Activated CD8-positive, alpha-beta memory T cell treated with anti-CD3 and anti-CD28 coated beads for 1 hour (primary cell): ENCODE measurements around the gene PSTK.
A peak's percentile ranks its signal among the peaks of the same experiment; 100 is the strongest.

ENCODE experiments used
- DNase-seq, 2 donors: peaks; one replicate each; pipeline ENCODE4 v3.0.0-alpha.2; 2020; ENCODE audit warnings: low read depth in 1 of 2; ENCODE audit errors: extremely low read depth in 1 of 2

PSTK gene

DNA sequence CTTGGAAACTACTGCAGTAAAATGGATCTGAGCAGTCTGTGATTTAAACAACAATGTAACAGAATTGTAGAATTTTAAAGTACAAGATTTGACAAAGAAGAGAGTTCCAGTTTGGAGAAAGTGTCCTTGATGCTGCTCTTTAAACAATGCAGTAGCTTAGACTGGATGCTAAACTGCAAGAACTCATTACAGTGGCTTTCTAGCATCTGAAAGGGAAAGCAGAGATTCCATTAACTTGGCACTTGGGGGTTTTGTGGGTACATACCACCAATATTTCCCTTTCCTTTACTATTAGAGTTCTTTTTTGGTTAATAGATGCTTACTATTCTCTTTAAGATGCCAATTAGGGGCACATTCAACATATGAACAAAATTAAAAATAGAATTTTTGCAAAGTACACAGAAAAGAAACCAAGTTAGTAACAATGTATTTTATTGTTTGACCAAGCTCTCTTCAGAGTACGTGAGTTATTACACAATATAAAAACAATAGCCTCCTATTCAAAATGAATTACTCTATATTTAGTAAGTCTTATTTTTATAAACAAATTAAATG is 11.9 kb downstream of the PSTK start:
- DNase-seq = no peak

DNA sequence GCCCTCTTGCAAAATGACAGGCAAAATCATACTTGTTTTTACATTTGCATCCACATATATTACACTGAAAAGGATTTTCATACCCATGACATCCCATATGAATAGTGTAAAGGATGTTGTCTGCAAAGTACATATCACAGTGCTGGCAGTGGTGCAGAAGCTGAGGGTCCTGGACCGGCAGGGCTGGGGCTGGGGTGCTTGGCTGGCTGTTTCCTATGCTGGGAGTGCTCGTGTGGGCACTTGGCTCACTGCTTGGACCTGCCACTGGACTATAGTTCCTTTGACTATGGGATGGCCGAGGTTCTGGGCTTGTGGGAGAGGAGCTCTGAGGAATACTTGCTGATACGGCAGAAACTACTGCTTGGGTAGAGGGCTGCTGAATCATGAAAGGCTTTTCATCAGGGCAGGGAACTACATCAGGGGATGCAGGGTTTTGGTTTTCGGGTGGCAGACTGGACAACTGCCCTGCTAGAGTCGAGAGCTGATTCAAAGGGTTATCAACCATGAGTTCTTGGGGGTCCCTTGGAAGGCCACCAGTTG is 13.7 kb downstream of the PSTK start:
- no peak for DNase-seq

DNA sequence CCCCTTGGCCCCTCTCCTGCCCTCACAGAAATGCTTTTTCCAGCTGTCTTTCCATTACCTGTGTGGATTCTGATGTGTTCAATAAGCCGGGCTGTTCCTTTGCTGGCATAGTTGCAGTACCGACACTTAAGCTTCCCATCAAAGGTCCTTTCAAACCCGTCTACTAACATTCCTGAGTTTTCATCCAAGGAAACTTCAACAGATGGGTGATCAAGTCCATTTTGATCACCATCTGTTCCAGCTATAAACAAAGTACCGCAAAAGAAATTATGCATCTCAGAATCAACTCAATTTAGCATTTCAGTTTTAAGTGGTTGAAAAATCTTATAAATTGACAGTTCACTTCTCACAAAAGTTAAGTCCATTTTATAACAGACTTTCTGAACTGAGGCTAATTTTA is 15.7 kb downstream of the PSTK start:
- DNase-seq = no peak

DNA sequence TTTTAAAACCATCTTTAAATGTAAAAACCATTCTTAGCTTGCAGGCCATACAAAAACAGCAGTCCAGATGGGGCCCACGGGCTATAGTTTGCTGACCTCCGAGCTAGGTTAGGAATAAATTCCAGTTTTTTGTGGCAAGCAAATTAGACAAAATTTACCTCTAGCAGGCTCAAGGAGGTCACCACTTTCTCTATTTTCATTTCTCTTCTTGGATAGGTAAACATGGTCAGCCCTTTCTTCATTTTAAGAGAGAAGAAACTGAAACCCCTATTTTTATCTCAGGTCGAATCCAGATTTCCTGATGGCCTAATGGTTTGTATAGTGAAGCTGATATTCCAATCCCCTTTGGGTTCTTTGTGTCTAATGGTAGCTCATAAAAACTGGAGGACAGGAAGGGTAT is 17.7 kb downstream of the PSTK start:
- no peak for DNase-seq

DNA sequence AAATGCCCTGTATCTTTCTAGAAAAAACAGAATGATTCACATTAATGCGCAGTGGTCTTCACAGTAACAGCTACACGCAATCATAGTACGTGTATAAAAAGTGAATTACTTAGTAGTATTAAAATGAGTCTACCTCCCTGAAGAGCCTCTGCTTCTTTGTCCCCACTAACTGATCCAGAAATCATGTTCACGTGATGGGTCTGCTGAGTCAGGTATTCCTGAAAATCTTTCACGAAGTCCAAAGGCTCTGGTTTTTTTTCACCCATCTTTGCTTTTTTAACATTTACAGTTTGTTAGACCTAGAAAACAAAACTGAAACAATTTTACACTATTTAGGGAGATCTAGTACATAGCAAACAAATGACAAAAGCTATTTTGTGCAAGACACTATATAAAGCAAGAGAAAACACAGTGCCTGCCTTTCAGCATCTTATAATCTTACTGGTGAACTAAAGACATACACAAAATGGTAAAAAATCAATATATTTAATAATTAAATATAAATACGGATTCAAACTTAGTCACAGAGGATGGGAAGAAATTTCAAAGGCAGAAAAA is 18.2 kb downstream of the PSTK start:
- no peak for DNase-seq

DNA sequence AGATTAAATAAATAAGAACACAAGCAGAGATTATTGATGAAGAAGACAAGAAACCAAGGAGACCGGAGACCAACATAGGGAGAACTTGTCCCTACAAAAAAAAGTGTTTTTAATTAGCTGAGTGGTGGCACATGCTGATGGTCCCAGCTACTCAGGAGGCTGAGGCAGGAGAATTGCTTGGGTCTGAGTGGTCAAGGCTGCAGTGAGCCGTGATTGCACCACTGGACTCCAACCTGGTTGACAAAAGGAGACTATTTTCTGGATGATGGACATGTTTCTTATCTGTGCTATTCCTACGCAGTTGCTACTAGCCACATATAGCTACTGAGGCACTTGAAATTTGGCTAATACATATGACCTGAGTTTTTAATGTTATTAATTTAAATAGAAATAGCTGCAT is 18.7 kb downstream of the PSTK start:
- DNase-seq = no peak

DNA sequence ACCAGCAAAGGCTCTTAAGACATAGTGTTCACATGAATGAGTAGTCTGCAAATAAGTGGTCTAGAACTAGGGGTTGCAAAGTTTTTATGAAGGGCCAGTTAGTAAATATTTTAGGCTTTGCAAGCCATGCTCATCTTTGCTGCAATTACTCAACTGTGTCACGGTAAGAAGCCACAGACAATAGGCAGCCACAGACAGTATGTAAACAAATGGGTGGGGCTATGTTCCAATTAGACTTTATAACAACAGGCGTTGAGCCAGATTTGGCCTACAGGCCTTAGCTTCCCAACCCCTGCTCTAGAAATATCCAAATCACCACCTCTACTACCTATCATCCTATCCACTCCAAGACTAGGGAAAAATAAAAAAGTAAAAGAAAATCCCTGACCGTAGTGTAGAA is 19.1 kb downstream of the PSTK start:
- no peak for DNase-seq

DNA sequence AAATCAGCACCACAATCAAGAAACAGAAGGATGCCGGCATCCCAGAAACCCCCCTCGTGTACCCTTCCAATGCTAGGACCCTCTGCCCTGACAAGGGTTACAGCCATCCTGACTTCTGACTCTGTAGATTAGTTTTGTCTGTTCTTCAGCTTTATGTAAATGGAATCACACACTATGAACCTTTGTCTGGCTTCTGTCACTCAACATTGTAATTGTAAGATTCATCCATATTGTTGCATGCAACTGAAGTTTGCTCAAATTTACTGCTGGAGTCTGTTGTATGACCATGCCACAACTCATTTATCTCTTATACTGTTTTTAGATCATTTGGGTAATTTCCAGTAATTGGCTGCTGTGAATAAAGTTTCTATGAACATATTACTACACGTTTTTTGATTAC is 20.0 kb downstream of the PSTK start:
- DNase-seq = no peak

DNA sequence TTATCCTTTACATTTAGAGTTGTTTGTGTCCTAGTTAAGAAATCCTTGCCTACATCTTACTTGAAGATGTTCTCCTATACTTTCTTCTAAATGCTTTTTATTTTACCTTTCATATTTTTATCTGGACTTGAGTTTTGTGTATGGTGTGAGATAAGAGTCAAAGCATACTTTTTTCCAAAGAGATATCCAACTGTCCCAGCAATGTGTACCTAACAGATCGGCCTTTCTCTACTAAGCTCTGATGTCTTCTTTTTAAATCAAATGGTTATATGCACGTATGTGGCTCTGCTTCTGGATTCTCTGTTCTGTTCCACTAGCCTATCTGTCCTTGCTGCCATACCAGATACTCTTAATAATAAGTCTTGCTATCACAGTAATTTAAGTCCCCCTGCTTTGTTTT is 21.2 kb downstream of the PSTK start:
- DNase-seq = no peak

DNA sequence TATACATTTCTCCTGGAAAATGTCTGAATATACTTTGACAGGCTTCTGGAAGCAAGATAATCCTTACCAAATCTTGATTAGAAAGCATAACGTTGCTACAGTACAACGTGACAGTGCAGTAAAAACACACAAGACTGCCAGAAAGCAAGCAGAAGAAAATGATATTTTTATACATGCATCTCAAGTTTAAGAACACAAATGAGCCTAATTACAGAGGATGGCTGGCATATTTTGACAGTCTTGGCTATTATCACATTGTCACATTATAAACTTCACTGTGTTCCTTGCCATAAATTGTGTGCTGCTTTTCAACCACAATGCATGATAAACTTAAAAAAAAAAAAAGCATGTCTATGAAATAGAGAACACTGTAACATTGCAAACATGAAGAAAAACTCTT is 24.1 kb downstream of the PSTK start:
- no peak for DNase-seq

DNA sequence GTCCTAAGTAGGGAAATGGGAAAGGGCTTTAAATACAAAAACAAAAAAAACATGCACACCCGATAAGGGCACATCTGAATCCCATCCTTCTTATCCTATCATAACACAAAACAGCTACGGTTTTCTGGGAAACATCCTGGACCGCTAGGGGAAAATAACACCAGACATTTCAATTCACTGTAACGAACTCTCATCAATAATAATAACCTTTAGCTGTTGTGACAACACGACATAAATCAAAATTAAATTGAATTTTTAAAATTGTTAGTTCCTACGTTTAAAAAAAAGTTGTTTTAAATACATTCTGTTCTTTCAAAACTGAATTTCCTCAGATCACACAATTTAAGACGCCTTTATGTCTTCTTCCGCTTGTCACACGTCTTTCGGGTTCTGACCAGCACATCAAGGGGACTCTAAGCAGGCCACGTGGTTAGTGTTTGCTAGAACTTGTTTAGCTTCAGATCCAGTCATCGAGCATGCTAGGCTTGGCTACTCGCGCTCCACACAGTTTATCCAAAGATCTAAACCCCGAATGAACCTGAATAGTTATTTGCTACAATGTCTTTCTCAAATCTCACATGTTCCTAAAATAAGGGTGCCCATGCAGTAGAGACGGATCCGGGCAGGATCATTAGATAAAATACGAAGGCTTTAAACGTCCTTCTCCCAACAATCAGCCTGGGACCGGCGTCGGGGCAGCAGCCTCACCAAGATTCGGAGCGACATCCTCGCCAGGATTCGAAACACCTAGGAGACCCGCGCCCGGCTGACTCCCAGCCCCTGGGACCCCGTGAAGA is 27.6 kb downstream of the PSTK start:
- DNase-seq = no peak

DNA sequence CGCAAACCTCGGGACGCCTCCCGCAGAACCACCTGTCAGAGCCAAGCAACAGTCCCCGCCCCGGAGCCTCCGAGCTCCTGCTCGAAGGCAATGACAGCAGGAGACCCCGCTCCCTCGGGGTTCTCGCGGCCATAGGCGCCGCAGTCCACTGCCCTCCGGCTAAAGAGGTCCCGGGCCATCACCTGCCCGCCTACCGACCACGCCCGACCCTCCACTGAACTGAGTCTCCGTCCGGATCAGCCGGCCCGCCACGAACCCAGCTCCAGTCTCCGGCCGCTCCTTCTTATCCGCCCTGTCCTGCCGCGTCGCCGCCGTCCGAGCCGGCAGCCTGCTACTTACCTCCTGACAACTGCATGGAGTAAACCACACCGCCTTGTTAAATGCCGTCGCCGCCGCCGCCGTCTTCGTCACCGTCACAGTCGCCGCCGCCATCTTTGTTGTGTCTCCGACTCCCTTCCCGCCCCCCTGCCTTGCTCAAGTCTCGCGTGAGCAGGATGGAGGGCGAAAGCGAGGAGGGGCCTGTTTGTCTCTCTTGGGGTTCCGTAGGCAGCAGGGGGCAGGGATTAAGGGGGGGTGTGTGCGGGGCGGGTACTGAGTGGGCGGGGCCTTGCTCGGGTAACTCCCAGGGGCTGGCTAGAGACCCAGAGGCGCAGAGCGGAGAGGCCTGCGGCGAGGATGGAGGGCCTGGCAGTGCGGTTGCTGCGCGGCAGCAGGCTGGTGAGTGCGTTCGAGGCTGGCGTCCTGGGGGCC is 28.3 kb downstream of the PSTK start, which contains the start of the genes ACADSB and IKZF5:
TSS of gene ACADSB (plus strand) at position 652 of the 750 bp plus-strand sequence. CDS start at position 676, 24 bp downstream.
TSS of gene IKZF5 (minus strand) at position 441 of the 750 bp plus-strand sequence. CDS start 10,170 bp downstream, outside the sequence.
- peak; percentile 91 to 96 for DNase-seq

DNA sequence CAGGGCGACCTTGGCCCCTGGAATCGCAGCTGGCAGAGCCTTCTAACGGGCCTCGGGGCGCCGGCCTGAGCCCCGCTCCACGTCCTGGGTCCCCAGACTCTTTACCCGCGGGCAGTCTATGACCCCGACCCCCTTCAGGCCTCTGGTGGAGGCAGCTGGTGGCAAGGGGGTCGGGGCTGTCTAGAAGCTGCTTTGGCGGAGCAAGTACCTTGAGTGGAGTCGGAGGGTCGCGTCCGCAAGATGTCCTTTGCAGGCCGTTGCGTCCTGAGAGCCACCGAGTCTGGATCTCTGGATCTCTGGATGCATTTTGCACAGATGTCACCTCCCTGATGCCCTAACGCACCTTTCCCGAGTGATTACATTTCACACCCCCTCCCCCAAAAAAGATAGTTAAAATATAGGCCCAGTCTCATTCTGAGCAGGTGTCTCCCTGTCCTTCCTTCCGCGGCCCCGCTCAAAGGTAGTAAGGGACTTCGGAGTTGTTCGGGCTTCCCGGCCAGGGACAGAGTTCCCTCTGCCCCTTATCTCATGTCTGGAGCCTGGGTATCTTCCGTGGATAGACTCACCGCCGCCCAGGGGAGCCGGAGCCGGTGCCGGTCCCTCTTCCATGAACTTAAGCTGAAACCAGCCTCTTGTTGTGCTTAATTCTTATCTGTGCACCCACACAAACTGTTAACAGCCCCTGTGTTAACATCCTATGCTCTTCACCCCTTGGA is 29.1 kb downstream of the PSTK start:
- no peak for DNase-seq

DNA sequence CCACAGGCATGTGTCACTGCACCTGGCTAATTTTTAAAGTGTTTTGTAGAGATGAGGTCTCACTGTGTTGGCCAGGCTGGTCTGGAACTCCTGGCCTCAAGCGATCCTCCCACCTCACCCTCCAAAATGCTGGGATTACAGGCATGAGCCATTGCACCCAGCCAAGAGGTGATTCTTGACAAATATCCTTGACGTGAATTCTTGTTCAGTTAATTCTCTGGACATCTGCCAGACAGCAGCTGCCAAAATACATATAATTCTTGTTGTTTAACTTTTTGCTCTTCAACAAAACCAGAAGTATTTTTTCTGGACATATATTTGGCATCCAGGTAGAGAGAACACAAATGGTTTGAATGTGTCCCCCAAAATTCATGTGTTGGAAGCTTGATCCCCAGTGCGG is 31.8 kb downstream of the PSTK start:
- no peak for DNase-seq

DNA sequence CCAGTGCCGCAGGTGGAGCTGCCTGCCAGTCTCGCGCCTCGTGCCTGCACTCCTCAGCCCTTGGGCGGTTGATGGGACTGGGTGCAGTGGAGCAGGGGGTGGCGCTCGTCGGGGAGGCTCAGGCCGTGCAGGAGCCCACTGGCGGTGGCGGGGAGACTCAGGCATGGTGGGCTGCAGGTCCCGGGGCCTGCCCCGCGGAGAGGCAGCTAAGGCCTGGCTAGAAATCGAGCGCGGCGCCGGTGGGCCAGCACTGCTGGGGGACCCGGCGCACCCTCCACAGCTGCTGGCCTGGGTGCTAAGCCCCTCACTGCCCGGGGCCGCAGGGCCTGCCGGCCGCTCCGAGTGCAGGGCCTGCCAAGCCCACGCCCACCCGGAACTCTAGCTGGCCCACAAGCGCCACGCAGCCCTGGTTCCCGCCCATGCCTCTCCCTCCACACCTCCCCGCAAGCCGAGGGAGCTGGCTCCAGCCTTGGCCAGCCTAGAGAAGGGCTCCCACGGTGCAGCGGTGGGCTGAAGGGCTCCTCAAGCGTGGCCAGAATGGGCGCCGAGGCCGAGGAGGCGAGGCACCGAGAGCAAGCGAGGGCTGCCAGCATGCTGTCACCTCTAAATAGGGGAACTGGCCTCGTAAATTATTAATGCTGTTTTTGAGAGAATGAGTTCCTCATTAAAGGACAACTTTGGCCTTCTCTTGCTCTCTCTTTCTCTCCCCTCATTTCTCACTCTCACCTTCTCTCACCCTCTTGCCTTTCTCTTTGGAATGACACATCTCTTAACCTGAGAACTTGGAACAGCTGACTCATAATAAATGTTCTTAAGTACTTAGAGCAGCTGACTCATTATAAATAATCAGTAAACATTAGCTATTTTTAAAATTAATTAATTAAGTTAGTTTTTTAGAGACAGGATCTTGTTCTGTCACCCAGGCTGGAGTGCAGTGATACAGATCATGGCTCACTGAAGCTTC is 33.5 kb downstream of the PSTK start:
- DNase-seq = no peak

DNA sequence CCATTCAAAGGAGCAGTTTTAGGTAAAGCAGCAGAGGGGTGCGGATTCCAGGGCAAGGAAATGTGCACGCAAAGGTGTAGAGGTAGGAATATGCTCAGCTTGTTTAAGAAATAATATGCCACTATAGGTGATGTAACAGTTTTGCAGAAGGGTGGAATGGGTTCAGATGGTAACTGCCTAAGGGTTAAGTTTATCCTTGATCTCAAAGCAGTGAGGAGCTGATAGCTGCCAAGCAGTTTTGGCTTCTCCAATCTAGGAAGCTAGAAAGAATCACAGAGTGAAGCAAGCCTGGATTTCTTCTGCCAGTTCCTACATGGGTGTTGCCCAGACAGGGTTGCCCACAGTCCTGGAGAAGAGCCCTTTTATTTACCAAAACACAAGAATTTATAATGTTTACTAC is 34.6 kb downstream of the PSTK start:
- no peak for DNase-seq

DNA sequence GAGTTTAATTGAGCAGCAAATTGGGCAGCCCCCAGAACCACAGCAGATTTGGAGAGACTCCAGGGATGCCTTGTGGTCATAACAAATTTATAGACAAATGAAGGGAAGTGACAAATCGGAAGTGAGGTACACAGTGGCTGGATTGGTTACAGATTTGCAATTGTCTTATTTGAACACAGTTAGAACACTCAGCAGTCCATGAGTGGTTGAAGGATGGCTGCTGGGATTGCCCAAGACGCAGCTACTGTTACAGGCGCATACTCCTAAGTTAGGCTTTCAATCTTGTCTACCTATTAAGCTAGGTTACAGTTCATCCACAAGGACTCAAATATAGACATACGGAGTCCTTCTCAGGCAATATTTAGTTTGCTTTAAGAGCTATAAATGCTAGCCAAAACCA is 36.0 kb downstream of the PSTK start:
- DNase-seq = no peak

DNA sequence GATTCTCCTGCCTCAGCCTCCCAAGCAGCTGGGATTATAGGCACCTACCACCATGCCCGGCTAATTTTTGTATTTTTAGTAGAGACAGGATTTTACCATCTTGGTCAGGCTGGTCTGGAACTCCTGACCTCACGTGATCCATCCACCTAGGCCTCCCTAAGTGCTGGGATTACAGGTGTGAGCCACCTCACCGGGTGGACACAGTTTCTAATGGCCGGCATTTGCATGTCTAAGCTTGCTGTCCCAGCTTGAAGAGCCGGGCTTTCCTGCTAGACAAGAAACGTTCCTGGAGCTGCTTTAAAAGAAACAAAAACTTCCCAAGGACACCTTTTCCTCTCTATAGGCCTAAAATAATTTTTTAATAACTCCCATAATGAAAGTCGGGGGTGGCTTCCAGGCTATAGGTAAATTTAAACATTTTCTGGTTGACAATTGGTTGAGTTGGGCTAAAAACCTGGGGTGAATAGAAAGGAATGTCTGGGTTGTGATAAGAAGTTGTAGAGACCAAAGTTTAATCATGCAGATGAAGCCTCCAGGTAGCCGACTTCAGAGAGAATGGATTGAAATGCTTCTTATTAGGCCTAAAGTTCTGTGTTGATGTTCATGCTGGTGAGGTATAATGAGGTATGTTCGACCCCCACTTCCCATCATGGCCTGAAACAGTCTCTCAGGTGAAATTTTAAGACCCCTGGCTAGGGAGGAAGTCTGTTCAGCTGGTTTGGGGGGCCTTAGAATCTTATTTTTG is 37.4 kb downstream of the PSTK start:
- DNase-seq = no peak

DNA sequence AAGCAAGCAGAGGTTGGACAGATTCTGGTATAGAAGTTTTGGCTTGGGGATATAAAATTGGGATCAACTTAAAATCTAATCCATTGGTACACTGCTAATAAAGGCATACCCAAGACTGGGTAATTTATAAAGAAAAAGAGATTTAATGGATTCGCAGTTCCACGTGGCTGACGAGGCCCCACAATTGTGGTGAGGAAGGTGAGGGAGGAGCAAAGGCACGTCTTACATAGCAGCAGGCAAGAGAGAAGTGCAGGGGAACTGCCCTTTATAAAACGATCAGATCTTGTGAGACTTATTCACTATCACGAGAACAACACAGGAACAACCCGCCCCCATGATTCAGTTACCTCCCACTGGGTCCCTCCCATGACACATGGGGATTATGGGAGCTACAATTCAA is 38.3 kb downstream of the PSTK start:
- DNase-seq = no peak
